Measurements from ENCODE around the gene ADAT3.

The ADAT3 gene

GRCh38 chr19:1912760-1913505 is 7.7 kb downstream of the ADAT3 start:
- no peak for DNase-seq (ENCODE audit: extremely low read depth in 1 of 2, low read depth in 1 of 2)

DNA sequence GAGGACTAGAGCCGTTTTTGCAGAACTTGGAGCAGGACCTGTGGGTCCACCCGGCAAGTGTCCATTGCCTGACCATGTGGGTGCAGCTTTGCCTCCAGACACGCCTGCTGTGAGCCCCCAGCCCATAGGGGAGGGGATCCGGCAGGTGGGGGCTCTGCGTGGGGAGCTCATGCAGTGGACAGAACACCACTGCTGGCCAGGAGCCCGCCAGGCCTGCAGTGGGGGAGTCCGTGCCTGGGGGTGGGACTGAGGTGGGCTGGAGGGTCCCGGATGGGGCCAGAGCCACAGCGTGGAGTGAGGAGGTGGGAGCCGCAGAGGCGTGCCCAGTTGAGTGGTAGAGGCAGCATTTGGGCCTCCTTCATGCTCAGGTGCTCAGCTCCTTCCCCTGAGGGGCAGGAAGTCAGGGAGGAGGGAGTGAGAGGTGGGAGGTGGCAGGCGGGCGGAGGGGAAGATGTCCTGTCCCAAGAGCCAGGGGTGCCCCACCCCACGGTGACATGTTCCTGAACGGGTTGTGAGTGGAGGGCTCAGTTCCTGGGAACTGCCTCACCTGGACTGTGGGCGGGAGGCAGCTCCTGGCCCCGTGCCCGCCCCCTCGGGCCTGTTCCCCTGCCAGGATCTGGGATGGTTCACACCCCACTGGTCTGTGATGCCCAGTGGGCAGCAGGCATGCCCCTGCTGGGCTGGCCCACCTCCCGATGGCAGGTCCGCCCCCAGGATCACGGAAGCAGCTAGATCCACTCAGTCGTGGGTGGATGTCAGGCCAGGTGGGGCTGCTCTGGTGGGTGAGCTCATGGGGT is 8.8 kb downstream of the ADAT3 start:
- no peak for DNase-seq (ENCODE audit: extremely low read depth in 1 of 2, low read depth in 1 of 2)

DNA sequence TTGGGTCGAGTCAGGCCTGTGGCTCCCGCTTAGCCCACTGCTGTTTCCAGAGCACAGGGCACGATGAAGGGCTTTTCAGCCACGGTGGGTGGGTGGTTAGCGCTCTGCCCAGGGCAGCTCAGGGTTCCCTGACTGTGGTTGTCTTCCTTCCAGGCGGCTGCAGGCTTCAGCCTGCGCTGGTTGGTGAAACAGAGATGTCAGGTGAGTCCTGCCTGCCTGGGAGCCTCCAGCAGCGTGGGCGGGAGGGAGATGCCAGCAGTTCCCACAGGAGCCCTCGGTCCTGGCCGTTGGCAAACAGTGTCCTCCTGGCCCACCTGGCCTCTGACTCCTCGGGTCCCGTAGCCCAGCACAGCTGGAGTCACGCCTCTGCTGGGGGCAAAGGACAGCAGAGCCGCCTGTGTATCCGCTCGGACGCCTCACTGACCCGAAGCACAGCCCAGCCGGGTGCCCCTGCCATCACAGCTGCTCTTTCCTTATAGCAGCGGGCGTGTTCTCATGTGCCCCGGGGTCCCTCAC is 9.7 kb downstream of the ADAT3 start:
- no peak for DNase-seq (ENCODE audit: extremely low read depth in 1 of 2, low read depth in 1 of 2)

- no peak for DNase-seq (ENCODE audit: extremely low read depth in 1 of 2, low read depth in 1 of 2)
These were observed 11.9 kb downstream of the ADAT3 start for GRCh38 chr19:1917146-1917545.

DNA sequence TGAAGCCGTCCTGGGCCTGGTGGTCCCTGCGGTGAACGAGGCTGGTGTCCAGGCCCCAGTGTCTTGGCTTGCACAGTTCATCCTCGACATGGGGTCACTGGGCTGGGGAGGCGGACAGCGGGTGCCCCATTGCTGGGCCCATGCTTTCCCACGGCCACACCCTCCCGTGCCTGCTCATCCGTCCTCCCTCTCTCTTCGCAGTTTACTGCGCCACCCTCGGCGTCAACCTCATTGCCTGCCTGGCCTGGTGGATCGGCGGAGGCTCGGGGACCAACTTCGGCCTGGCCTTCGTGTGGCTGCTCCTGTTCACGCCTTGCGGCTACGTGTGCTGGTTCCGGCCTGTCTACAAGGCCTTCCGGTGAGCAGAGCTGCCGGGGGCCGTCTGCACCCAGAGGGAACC is 12.7 kb downstream of the ADAT3 start:
- no peak for DNase-seq (ENCODE audit: extremely low read depth in 1 of 2, low read depth in 1 of 2)

DNA sequence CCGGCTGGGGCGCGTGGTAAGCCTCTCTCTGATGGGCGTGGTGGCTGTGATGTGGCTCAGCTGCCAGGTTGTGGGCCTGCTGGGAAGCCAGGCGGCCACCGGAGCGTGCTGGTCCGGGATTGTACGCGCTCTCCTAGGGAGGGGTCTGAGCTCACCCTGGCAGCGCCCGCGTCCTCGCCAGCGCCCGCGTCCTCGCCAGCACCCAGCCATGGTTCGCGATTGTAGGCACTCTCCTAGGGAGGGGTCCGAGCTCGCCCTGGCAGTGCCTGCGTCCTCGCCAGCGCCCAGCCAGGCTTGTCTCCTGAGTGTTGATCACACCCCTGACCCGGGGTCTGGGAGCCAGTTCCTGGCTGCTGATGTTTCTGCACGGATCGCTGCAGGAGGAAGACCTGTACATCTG is 13.8 kb downstream of the ADAT3 start:
- DNase-seq (ENCODE audit: extremely low read depth in 1 of 2, low read depth in 1 of 2), result no peak

DNA sequence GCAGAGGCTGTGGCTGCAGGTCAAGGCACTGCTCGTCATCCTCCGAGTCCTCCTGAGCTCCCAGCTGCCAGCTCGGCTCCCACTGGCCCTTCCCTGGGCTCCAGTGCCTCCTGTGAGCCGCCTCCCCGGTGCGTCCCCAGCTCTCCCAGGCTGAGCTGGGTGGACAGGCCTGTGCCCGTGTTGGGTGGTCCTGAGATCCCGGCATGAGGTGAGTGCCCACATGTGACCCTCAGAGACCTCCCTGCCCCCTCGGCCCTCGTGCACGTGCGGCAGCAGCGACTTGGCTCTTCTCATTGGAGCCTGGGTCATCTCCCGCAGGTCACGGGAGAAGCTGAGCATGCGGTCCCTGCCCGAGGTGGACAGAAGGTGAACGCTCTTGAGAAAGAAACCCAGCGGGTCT is 15.4 kb downstream of the ADAT3 start:
- DNase-seq (ENCODE audit: extremely low read depth in 1 of 2, low read depth in 1 of 2), result no peak

GRCh38 chr19:1921326-1921725 is 16.1 kb downstream of the ADAT3 start:
- no peak for DNase-seq (ENCODE audit: extremely low read depth in 1 of 2, low read depth in 1 of 2)

DNA sequence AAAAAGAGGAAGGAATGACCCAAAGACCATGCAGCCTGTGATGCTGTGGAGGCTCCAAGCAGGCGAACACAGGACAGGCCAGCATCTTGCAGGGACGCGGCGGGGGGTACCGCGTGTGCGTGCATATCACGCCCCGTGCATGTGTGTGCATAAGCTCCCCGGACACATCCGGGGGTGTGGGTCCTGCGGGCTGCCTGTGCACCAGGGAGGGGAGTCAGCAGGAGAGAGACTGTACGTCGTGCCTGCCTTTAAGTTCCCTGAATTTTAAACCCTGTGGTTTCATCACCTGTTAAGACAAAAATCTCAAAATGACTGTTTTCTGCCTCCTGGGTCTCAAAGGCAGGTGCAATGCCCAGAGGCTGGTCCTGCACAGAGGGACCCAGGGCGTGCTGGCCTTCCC is 16.6 kb downstream of the ADAT3 start:
- DNase-seq (ENCODE audit: extremely low read depth in 1 of 2, low read depth in 1 of 2), result no peak

DNA sequence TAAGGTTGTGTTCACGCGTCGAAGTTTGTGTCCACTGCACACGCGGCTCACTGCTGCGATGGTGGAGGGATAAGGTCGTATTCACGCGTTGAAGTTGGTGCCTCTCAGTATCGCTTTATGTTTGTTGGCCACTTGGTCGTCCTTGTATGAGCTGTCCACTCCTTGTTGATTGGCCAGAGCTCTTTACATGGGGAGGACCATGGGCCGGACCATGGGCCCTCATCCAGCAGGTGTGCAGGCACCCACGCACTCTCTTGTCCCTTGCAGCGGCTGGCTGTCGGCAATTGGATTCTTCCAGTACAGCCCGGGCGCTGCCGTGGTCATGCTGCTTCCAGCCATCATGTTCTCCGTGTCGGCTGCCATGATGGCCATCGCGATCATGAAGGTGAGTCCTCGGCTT is 17.6 kb downstream of the ADAT3 start:
- no peak for DNase-seq (ENCODE audit: extremely low read depth in 1 of 2, low read depth in 1 of 2)

DNA sequence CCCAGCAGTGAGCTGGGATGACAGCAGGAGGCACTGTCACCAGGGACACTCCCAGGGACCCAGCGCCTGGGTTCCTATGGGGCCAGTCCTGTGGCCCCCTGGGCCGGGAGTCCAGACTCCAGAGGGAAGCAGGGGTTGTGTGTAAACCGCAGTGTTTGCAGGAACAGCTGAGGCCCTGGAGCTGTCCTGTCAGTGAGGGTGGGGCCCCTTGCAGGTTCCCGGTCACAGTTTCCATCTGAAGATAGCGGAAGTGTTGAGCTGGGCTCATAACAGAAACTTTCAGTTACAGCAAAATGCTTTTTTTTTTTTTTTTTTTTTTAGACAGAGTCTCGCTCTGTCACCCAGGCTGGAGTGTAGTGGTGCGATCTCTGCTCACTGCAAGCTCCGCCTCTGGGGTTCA is 18.1 kb downstream of the ADAT3 start:
- DNase-seq (ENCODE audit: extremely low read depth in 1 of 2, low read depth in 1 of 2), result no peak

DNA sequence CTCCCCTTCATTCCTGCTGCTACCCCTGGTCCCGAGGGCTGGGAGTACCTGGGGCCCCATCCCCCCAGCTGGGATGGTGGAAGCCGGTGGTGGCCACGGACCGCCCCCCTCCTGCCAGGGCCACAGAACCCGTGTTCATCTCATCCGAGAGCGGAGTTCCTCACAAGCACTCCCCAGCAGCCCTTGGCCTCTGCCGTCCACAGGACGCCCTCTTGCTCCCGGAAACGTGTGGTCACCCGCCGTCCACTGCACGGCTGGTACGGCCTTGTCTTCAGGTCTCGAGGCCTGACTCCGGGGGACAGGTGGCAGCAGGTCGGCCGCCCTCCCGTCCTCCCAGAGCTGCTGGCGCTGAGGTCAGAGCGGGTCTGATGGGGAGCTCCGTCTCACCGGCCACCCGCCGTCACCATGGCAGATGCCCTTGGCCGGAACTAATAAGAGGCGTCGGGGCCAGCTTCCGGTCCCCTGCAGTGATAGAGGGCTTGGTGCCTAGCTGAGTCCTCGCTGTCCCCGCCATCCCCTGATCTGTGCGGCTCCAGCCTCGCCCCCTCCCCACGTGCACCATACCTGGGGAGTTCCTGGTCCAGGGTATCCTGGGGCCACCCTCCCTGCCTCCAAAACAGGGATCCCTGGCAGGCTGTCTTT is 19.2 kb downstream of the ADAT3 start:
- DNase-seq (ENCODE audit: extremely low read depth in 1 of 2, low read depth in 1 of 2), result no peak

GRCh38 chr19:1925544-1925943 is 20.3 kb downstream of the ADAT3 start:
- DNase-seq (ENCODE audit: extremely low read depth in 1 of 2, low read depth in 1 of 2), result no peak

DNA sequence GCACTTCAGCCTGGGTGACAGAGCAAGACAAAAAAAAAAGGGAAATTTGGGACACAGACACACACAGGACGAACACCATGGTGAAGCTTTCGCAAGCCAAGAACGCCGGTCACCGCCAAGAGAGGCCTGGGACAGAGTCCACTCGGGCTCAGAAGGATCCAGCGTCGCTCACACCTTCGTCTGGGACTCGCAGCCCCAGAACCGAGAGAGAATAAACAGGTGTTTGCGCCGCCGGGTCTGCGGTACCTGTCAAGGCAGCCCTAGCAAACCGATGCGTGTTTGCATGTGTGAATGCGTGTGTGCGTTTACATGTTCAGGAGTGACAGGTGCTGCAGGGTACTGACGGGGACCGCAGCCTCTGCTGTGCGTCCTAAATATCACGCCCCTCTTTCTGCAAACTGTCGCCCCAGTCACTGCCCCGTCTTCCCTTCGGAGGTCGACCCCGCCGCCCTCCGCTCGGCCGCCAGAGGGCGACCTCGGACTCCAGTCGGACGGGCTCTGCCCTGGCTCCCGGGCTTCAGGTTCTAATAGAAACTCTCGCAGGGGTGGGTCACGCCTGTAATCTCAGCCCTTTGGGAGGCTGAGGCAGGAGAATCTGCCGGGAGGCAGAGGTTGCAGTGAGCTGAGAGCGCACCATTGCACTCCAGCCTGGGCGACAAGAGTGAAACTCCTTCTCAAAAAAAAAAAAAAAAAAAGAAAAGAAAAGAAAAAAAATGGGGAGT is 24.0 kb downstream of the ADAT3 start:
- peak; percentile 61 to 72 for DNase-seq (ENCODE audit: extremely low read depth in 1 of 2, low read depth in 1 of 2)

DNA sequence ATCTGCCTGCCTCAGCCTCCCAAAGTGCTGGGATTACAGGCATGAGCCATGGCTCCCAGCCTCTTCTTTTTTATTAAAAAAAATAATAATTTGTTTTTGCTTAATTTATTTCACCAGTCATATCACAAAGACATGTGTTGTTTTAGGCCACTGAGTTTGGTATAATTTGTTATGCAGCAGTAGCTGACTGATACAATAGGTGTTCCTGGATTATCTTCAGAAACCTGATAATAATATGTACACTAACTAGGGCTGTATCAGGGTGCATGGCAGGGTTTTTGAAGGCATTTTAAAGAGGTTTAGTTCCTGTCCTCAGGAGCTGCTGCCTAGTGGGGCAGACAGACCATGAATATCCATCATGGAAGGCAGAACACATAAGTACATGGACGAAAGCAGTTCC is 26.2 kb downstream of the ADAT3 start:
- no peak for DNase-seq (ENCODE audit: extremely low read depth in 1 of 2, low read depth in 1 of 2)

- DNase-seq (ENCODE audit: extremely low read depth in 1 of 2, low read depth in 1 of 2), result no peak
These were observed 27.2 kb downstream of the ADAT3 start for GRCh38 chr19:1932395-1932794.

- no peak for DNase-seq (ENCODE audit: extremely low read depth in 1 of 2, low read depth in 1 of 2)
These were observed 28.0 kb downstream of the ADAT3 start for GRCh38 chr19:1933244-1933643.

- DNase-seq (ENCODE audit: extremely low read depth in 1 of 2, low read depth in 1 of 2), result no peak
These were observed 28.7 kb downstream of the ADAT3 start for GRCh38 chr19:1933942-1934341.

DNA sequence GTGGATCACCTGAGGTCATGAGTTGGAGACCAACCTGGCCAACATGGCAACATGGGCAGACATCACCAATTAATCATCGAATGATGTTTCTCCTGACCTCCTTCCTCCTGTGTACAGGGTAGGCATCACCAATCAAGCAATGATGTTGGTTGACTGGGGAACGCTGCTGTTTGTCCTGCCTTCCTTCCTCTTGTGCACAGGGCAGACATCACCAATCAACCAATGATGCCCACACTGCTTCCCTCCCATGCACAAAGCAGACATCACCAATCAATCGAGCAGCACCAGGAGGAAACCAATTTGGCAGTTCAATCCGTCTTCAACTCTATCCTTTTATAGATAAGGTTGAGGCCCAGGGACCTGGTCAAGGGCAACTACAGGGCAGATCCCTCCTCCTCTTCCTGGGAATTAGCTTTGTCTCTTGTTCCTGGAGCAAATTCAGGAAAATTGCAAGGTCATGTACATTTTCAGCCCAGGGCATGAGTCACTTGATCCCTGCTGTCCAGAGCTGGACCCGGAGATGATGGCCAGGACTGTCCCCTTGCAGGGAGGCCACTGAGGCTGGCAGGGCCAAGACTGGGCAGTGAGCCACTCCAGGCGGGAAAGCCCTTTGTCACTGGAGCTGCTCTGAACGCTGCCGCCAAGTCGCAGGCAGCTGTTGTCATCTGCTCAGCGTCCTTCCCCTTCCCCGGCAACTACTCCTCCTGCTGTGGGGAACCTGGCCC is 30.4 kb downstream of the ADAT3 start:
- peak in 1 of 2 donors; percentile 19 for DNase-seq (ENCODE audit: extremely low read depth in 1 of 2, low read depth in 1 of 2)

- no peak for DNase-seq (ENCODE audit: extremely low read depth in 1 of 2, low read depth in 1 of 2)
These were observed 31.2 kb downstream of the ADAT3 start for GRCh38 chr19:1936430-1936829.
